OCI-LY1 (cell line): Measurements from ENCODE around the gene CLTC.

Experiments
- H2AFZ ChIP-seq: fragments of 200-600 bp; sonication (generic), shearing (Covaris generic); 2 replicates; pipeline ENCODE4 v1.6.0; 2014; ENCODE audit warnings: antibody characterized with exemption, mild to moderate bottlenecking, low read length
- H3F3A ChIP-seq: fragments of 200-600 bp; sonication (generic), shearing (Covaris generic); 2 replicates; pipeline ENCODE4 v1.6.0; 2014; ENCODE audit warnings: mild to moderate bottlenecking, antibody characterized with exemption, low read length, moderate library complexity; ENCODE audit not compliant: insufficient read depth
- H3K27ac ChIP-seq: fragments of 200-600 bp; sonication (generic); 2 replicates; pipeline ENCODE4 v1.5.1; 2014; ENCODE audit warnings: low read length, mixed run types, mild to moderate bottlenecking, low read depth; ENCODE audit not compliant: poor library complexity, severe bottlenecking
- H3K27me3 ChIP-seq: fragments of 200-600 bp; sonication (generic); 2 replicates; pipeline ENCODE4 v1.6.0; 2014; ENCODE audit warnings: antibody characterized with exemption, mild to moderate bottlenecking, low read length, moderate library complexity; ENCODE audit not compliant: insufficient read depth
- H3K36me3 ChIP-seq: fragments of 200-600 bp; sonication (generic); 2 replicates; pipeline ENCODE4 v1.6.1; 2014; ENCODE audit warnings: mild to moderate bottlenecking, antibody characterized with exemption, low read length, moderate library complexity, mixed read lengths; ENCODE audit not compliant: insufficient read depth
- H3K4me1 ChIP-seq: fragments of 200-600 bp; sonication (generic); 2 replicates; pipeline ENCODE4 v1.5.1; 2014; ENCODE audit warnings: mild to moderate bottlenecking, low read length, moderate library complexity; ENCODE audit not compliant: insufficient read depth, severe bottlenecking
- H3K4me2 ChIP-seq: fragments of 200-600 bp; sonication (generic), shearing (Covaris generic); 2 replicates; pipeline ENCODE4 v1.6.1; 2014; ENCODE audit warnings: low read length
- H3K4me3 ChIP-seq: fragments of 200-600 bp; sonication (generic); 2 replicates; pipeline ENCODE4 v1.5.1; 2014; ENCODE audit warnings: low read length, low read depth, mild to moderate bottlenecking, mixed read lengths; ENCODE audit not compliant: poor library complexity, severe bottlenecking
- H3K79me2 ChIP-seq: fragments of 200-600 bp; shearing (Covaris generic); 2 replicates; pipeline ENCODE4 v1.6.1; 2016; ENCODE audit warnings: mixed run types, low read length, mixed read lengths; ENCODE audit not compliant: insufficient read depth
- H3K9ac ChIP-seq: fragments of 200-600 bp; sonication (generic), shearing (Covaris generic); 2 replicates; pipeline ENCODE4 v1.6.1; 2014; ENCODE audit warnings: mild to moderate bottlenecking, low read length, mixed read lengths
- H3K9me2 ChIP-seq: fragments of 200-600 bp; sonication (generic), shearing (Covaris generic); 2 replicates; pipeline ENCODE4 v1.6.1; 2014; ENCODE audit warnings: low read depth, mild to moderate bottlenecking, low read length, mixed read lengths
- H3K9me3 ChIP-seq: fragments of 200-600 bp; shearing (Covaris generic); 2 replicates; pipeline ENCODE4 v1.6.1; 2014; ENCODE audit warnings: low read length, mixed read lengths
- H4K20me1 ChIP-seq: fragments of 200-600 bp; sonication (generic), shearing (Covaris generic); 2 replicates; pipeline ENCODE4 v1.6.0; 2016; ENCODE audit warnings: mild to moderate bottlenecking, low read length; ENCODE audit not compliant: insufficient read depth
- EZH2 ChIP-seq: fragments of 200-600 bp; sonication (generic), shearing (Covaris generic); IDR thresholded peaks from 2 replicates; pipeline ENCODE4 v1.8.0; 2017; ENCODE audit warnings: borderline replicate concordance, mixed run types, mild to moderate bottlenecking, antibody characterized with exemption, low read length, moderate library complexity, mixed read lengths
- TF ChIP-seq, protein P1 (sequence below): fragments of 200-600 bp; sonication (generic), shearing (Covaris generic); IDR thresholded peaks from 2 replicates; pipeline ENCODE4 v1.5.1; 2017; ENCODE audit warnings: mild to moderate bottlenecking, antibody characterized with exemption, low read length, moderate library complexity, mixed read lengths

Gene CLTC

DNA sequence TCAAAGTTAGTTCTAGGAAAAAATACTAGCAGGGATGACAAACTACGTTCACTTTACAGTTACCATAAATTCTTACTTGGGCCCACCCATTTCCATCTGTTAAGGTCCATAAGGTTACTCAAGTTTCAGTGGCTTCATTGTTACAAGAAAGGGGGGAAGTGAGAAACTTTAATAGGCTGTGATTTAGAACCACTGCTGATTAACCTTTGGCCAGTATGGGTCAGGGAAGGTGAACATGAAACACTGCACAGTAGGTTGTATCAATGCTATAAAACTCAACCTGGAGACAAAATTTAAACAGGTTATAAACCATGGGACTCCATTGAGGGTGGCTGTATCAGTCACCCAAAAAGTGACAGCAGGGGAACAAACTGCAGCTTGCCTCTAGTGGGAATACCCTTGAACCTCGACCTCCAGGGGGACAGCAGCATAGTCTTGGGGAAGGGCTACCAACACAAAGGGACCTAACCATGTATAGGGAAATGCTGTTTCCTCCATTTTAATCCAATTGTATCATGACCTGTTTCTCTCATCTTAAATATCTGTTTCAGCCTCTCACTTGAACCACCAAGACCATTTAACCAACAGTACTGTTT is 77.1 kb downstream of the CLTC start:
- no peak overlapping the region for H3K4me3 ChIP-seq
- H3K27me3 ChIP-seq: no peaks in the 10 kb centered on the region
- H3K36me3 ChIP-seq: peaks cover 94% of the 10 kb centered on the region
- H4K20me1 ChIP-seq: 0 out of 2 replicates have a peak, but pooled peaks cover 3% of the 10 kb centered on the region
- H3K9ac ChIP-seq: no peak overlapping the region
- H3K9me2 ChIP-seq: no peaks in the 10 kb centered on the region
- peaks cover 63% of the 10 kb centered on the region for H3K79me2 ChIP-seq
- H3K9me3 ChIP-seq: no peaks in the 10 kb centered on the region
- H3K27ac ChIP-seq: no peak overlapping the region
- TF ChIP-seq, protein P1, sequence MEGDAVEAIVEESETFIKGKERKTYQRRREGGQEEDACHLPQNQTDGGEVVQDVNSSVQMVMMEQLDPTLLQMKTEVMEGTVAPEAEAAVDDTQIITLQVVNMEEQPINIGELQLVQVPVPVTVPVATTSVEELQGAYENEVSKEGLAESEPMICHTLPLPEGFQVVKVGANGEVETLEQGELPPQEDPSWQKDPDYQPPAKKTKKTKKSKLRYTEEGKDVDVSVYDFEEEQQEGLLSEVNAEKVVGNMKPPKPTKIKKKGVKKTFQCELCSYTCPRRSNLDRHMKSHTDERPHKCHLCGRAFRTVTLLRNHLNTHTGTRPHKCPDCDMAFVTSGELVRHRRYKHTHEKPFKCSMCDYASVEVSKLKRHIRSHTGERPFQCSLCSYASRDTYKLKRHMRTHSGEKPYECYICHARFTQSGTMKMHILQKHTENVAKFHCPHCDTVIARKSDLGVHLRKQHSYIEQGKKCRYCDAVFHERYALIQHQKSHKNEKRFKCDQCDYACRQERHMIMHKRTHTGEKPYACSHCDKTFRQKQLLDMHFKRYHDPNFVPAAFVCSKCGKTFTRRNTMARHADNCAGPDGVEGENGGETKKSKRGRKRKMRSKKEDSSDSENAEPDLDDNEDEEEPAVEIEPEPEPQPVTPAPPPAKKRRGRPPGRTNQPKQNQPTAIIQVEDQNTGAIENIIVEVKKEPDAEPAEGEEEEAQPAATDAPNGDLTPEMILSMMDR: no peak
- no peak for TF ChIP-seq EZH2
- H2AFZ ChIP-seq: no peak overlapping the region
- 0 out of 2 replicates have a peak, but pooled peaks cover 5% of the 10 kb centered on the region for H3F3A ChIP-seq
- H3K4me2 ChIP-seq: no peak overlapping the region
- peaks cover 3% of the 10 kb centered on the region for H3K4me1 ChIP-seq

DNA sequence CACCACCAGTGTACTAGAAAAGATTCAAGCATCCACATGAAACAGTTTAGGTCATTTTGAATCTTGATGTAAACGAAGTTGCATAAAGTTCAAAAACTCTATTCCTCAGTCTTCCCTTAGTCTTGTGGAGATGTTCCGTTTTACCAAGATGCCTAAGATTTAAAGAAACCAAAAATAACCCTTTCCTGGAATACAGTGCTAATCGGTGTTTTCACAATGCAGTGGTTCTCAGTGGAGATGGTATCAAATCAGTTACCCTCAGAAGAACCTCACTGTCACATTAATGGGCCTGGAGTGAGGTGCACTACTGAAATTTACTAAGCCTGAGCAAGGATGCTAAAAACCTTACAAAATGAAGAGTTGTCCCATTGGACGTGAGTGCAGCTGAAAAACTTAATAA is 78.4 kb downstream of the CLTC start:
- no peak overlapping the region for H3K27ac ChIP-seq
- no peak overlapping the region for H3K9ac ChIP-seq
- H3K36me3 ChIP-seq: peaks cover 95% of the 10 kb centered on the region
- no peak for TF ChIP-seq EZH2
- TF ChIP-seq, protein P1: no peak
- no peak overlapping the region for H2AFZ ChIP-seq
- no peaks in the 10 kb centered on the region for H3K27me3 ChIP-seq
- H3K4me3 ChIP-seq: no peak overlapping the region
- H3K9me3 ChIP-seq: no peaks in the 10 kb centered on the region
- H3K79me2 ChIP-seq: peaks cover 77% of the 10 kb centered on the region
- H3K9me2 ChIP-seq: no peaks in the 10 kb centered on the region
- 0 out of 2 replicates have a peak, but pooled peaks cover 5% of the 10 kb centered on the region for H3F3A ChIP-seq
- 0 out of 2 replicates have a peak, but pooled peaks cover 6% of the 10 kb centered on the region for H4K20me1 ChIP-seq
- peaks cover 3% of the 10 kb centered on the region for H3K4me1 ChIP-seq
- no peak overlapping the region for H3K4me2 ChIP-seq

DNA sequence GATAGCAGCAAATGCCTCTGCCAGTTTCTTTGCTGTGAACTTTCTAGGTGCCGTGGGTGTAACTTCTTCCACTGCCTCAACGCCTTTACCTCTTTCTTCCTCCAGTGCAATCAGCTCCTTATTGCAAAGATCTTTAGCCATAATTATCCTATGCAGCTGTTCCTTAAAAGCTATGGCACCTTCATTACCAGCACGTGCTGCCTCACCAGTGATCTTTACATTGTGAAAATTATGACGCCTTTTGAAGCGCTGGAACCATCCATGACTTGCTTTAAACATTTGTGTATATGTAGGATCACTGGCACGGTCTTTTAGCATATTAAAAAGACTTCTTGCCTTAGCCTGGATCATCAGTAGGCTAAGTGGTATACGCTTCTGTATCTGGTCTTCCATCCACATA is 79.5 kb downstream of the CLTC start:
- no peak overlapping the region for H2AFZ ChIP-seq
- H3K36me3 ChIP-seq: peaks cover 92% of the 10 kb centered on the region
- no peaks in the 10 kb centered on the region for H3K9me2 ChIP-seq
- H3K4me3 ChIP-seq: no peak overlapping the region
- peaks cover 3% of the 10 kb centered on the region for H3K4me1 ChIP-seq
- H3K9me3 ChIP-seq: no peaks in the 10 kb centered on the region
- H4K20me1 ChIP-seq: 0 out of 2 replicates have a peak, but pooled peaks cover 6% of the 10 kb centered on the region
- no peak overlapping the region for H3K4me2 ChIP-seq
- no peaks in the 10 kb centered on the region for H3K27me3 ChIP-seq
- no peak overlapping the region for H3K27ac ChIP-seq
- H3K79me2 ChIP-seq: peaks cover 78% of the 10 kb centered on the region
- no peaks in the 10 kb centered on the region for H3F3A ChIP-seq
- TF ChIP-seq, protein P1: no peak
- no peak for TF ChIP-seq EZH2
- H3K9ac ChIP-seq: no peak overlapping the region
